Psoas muscle (tissue), 8 donors: ENCODE data around the gene OTULINL. TPM values are rescaled to one million over a fixed set of nuclear protein-coding genes. Genes with fewer than 3 reads are reported as not detected.
A peak's percentile ranks its signal among the peaks of the same experiment; 100 is the strongest.

ENCODE experiments used
- ATAC-seq, 4 donors: fragments of 200-7000 bp; cut with Tn5 transposase; one replicate each; pipeline ENCODE4 v1.9.1; 2020; ENCODE audit warnings: moderate library complexity in 3 of 4, mild to moderate bottlenecking in 2 of 4
- DNase-seq, 2 donors: peaks; one replicate each; pipeline ENCODE4 v3.0.0-alpha.2; 2020
- H3K27ac ChIP-seq: fragments of 200-600 bp; one replicate; pipeline ENCODE4 v1.8.0; 2022
- H3K27me3 ChIP-seq, 3 donors: fragments of 200-600 bp in 1 of 3; one replicate each; pipeline versions ENCODE4 v1.6.1 to v1.8.0; 2013 to 2022; ENCODE audit warnings: low read length in 2 of 3, mild to moderate bottlenecking in 2 of 3, moderate library complexity in 1 of 3; ENCODE audit not compliant: insufficient read depth in 3 of 3
- H3K36me3 ChIP-seq, 2 donors: fragments of 200-600 bp in 1 of 2; one replicate each; pipeline versions ENCODE4 v1.6.1 to v1.8.0; 2013 to 2022; ENCODE audit warnings: low read depth in 1 of 2, mild to moderate bottlenecking in 1 of 2, moderate library complexity in 1 of 2; ENCODE audit not compliant: insufficient read depth in 1 of 2
- H3K4me1 ChIP-seq: fragments of 200-600 bp; one replicate; pipeline ENCODE4 v1.8.0; 2022
- H3K4me3 ChIP-seq: fragments of 200-600 bp; one replicate; pipeline ENCODE4 v1.8.0; 2022; ENCODE audit warnings: mild to moderate bottlenecking
- H3K9me3 ChIP-seq: fragments of 200-600 bp; one replicate; pipeline ENCODE4 v1.8.0; 2022
- WGBS, 3 donors: extraction: QIAGEN DNeasy Blood & Tissue Kit; methylation state at CpG; one replicate each; pipeline versions ENCODE4 v1.1.6 to v1.1.7; 2013; 5-methylcytosine and 5-hydroxymethylcytosine counted together
- intact Hi-C, 2 donors: fragments of 100-400 bp; cut with DNase I; formaldehyde crosslinking; loops; one replicate each; pipeline versions ENCODE4 v1.11.0 to v1.14.2; 2022
- polyA plus RNA-seq, 3 donors: library from polyadenylated mRNA; stranded (reverse); fragments of 200-250 nt; gene quantifications; one replicate each; pipeline ENCODE4 v1.2.3, GENCODE V29; 2013
- total RNA-seq, 4 donors: library from RNA; stranded (reverse); fragmentation: NEBNext Ultra II Directional in 2 of 4; extraction: Animal tissue kit (Norgen Biotek cat#: 25700) in 2 of 4; gene quantifications; one replicate each; pipeline versions ENCODE4 v1.2.1 to v1.2.4, GENCODE V29; 2021 to 2023
- TF ChIP-seq, protein P1 (sequence below): fragments of 200-600 bp; IDR thresholded peaks from one replicate; pipeline ENCODE4 v1.8.0; 2022; ENCODE audit warnings: antibody characterized with exemption
- donor health status: healthy with polysubstance abuse.
- donor health status: DM: no; HTN: no; CAD: no; lungs with moderate emphysema.
- donor health status: Bipolar disorder and iron deficiency.
- donor health status: healthy.
- donor health status: DM: yes; HTN: yes; CAD: no.
- donor health status: DM: no; HTN: no; CAD: no.
- donor health status: DM: no; HTN: no; CAD: no.
- donor health status: DM: yes; HTN: yes; CAD: no.

The OTULINL gene
- total and polyA plus RNA-seq, 7 donors: 0.15 to 3.2 (median 0.88) TPM

DNA sequence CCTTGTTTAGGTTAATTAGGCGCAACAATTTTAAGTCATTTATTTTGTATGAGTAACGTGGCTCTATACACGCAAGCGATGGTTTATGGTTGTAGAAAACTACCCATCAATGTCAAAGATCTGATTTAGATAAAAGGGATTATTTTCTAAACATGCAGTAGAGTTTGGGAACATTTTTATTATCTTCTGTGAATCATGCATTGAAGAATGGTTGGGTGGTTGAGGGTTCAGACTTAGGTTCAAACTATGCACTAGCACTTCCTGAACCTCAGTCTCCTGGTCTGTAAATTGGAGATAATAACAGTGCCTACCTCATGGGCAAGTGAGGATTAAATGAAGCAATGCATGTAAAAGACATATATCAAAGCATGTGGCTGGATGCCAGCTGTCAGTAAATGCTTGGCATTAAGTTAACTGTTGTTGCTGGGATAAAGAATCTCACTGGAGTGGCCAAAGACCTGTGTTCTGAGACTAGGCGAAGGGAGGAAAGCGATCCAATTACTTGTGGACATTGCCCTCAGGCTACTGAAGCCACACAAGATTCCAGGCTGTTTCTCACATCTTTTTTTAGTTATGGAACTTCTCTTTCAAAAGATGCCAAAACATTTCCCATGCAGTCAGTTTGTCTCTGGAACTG is 1.1 kb upstream of the OTULINL start:
- DNase-seq (no peak), ATAC-seq (no peak)
- Histone ChIP-seq H3K4me1 (no peaks in the 10 kb centered on the region), H3K27ac (no peak overlapping the region), H3K27me3 (peaks cover 0 to 48% (median 6%) of the 10 kb centered on the region in 3 donors), H3K9me3 (no peaks in the 10 kb centered on the region), H3K36me3 (no peaks in the 10 kb centered on the region), H3K4me3 (no peak overlapping the region)
- TF ChIP-seq, protein P1, sequence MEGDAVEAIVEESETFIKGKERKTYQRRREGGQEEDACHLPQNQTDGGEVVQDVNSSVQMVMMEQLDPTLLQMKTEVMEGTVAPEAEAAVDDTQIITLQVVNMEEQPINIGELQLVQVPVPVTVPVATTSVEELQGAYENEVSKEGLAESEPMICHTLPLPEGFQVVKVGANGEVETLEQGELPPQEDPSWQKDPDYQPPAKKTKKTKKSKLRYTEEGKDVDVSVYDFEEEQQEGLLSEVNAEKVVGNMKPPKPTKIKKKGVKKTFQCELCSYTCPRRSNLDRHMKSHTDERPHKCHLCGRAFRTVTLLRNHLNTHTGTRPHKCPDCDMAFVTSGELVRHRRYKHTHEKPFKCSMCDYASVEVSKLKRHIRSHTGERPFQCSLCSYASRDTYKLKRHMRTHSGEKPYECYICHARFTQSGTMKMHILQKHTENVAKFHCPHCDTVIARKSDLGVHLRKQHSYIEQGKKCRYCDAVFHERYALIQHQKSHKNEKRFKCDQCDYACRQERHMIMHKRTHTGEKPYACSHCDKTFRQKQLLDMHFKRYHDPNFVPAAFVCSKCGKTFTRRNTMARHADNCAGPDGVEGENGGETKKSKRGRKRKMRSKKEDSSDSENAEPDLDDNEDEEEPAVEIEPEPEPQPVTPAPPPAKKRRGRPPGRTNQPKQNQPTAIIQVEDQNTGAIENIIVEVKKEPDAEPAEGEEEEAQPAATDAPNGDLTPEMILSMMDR: no peak
- intact Hi-C loops: no loop called here
- 88 to 92% (median 89%) methylated on average over 6 of the region's 6 CpGs for WGBS, 3 donors

DNA sequence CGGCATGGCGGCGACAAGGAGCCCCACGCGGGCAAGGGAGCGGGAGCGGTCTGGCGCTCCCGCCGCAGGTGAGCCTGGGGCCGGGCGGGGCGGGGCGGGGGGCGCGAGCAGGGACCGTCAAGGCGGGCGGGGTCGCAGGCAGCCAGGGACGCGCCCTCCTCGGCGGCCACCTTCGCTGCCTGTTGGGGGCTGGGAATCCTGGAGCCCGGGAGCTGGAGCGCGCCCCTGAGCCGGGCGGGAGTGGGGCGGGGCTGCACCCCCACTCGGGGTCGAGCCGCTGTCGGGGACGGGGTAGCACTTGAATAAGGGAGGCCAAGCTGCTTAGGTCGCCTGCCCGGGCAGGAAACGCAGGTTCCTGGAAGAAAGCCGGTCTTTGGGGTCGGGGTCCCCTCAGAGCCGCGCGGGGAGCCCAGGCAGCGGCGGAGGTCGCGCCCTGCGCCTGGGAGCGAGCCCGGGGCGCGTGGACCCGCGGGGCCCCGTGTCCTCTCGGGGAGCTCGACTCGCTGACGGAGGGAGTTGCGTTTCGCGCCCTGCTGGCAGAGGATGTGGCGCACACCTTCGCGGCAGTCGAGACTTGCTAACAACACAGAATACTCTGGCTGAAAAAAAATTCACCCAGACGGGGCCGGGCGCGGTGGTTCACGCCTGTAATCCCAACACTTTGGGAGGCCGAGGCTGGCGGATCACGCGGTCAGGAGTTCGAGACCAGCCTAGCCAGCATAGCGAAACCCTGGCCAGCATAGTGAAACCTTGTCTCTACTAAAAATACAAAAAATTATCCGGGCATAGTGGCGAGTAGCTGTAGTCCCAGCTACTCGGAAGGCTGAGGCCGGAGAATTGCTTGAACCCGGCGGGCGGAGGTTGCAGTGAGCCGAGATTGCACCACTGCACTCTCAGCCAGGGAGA is 552 bp downstream of the OTULINL start:
- intact Hi-C loops: no loop called here
- TF ChIP-seq, protein P1: no peak
- DNase-seq (peak; percentile 43 to 72), ATAC-seq (peak in 3 of 4 donors; percentile 35 to 54 (median 42))
- Histone ChIP-seq H3K36me3 (no peaks in the 10 kb centered on the region), H3K27ac (no peak overlapping the region), H3K9me3 (no peaks in the 10 kb centered on the region), H3K4me3 (peak overlapping the region; percentile 75), H3K27me3 (peaks cover 0 to 44% (median 3%) of the 10 kb centered on the region in 3 donors), H3K4me1 (no peaks in the 10 kb centered on the region)
- WGBS, 3 donors: 2 to 6% (median 3%) methylated on average over 61 to 86 of the region's 86 CpGs

DNA sequence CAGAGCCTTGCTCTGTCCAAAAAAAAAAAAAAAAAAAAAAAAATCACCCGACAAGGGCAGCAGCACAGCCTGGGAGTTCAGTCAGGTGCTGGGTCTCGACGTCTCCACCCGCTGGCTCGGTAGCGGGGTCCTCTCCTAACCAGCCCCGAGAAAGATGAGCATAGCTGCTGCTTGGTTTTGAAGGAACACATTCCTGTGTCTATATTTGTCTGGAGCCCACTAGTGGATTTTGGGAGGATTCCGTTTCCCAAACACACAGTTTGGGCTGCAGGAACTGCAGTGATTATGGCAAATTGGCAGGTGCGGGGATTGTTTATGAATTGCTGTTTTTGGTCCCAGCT is 1.2 kb downstream of the OTULINL start:
- ATAC-seq (peak in 1 of 4 donors; percentile 26), DNase-seq (no peak)
- 25 to 31% (median 27%) methylated on average over 8 to 9 of the region's 9 CpGs for WGBS, 3 donors
- Histone ChIP-seq H3K4me1 (no peaks in the 10 kb centered on the region), H3K36me3 (no peaks in the 10 kb centered on the region), H3K9me3 (no peaks in the 10 kb centered on the region), H3K4me3 (peak overlapping the region; percentile 75), H3K27ac (no peak overlapping the region), H3K27me3 (peaks cover 0 to 41% (median 2%) of the 10 kb centered on the region in 3 donors)
- TF ChIP-seq, protein P1: no peak
- intact Hi-C loops: no loop called here

- no peak for ATAC-seq
- H3K27me3 ChIP-seq: peaks cover 0 to 23% (median 2%) of the 10 kb centered on the region in 3 donors
- no peak overlapping the region for H3K4me3 ChIP-seq
- no peaks in the 10 kb centered on the region for H3K9me3 ChIP-seq
- intact Hi-C loops: no loop called here
- no peak for DNase-seq
- H3K4me1 ChIP-seq: no peaks in the 10 kb centered on the region
- no peak overlapping the region for H3K27ac ChIP-seq
- 77 to 80% (median 79%) methylated on average over 7 of the region's 7 CpGs for WGBS, 3 donors
- no peaks in the 10 kb centered on the region for H3K36me3 ChIP-seq
- TF ChIP-seq, protein P1: no peak
Observed at GRCh38 chr5:14584848-14585247, 3.3 kb downstream of the OTULINL start.
